ENCODE measurements around the gene DPH5.
A peak's percentile ranks its signal among the peaks of the same experiment; 100 is the strongest.
"Not testable (repeated sequence)": the region's sequence is repeated elsewhere in the genome, so short reads cannot be mapped to it uniquely, and the experiment has no call there.

The DPH5 gene

DNA sequence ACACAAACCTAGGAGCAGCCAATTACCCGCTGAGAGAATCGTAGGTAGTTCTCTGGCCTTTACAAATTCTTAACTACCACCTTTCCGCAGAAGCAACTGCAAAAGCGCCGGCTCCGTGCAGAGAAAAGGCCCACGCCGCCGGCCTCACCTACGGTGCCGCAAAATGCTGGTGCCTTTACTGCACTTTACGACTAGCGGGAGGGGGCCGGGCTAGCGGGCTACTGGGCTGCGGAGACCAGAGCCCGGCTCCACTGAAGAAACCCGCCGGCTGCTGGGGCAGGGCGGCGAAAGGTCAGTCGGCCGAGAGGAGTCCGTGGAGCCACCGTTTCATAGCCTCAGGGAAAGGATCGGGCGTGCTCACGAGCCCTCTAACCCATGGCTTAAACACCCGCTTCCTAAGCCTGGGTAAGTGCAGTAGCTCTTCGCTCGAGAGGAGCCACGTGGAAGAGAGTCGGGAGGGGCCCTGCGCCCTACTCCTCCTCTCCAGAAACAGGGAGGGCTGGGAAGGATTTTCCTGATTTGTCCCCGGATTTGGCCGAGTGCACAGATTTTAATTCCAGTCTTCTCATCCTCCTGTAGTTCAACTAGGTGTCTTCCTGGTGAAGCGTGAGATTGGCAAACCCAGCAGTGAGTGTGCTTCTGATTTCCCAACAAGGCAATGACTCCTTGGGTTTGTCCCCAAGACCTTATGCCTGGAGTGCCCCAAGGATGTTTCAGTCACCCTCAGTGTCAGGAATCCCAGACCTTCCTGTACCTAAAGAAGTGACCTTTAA is at the start of gene DPH5:
TSS of gene DPH5 (minus strand) at position 128 of the 773 bp plus-strand sequence. CDS start 341 bp downstream, outside the sequence.
- DNase-seq = peak; percentile 92 to 93 (median 92)

DNA sequence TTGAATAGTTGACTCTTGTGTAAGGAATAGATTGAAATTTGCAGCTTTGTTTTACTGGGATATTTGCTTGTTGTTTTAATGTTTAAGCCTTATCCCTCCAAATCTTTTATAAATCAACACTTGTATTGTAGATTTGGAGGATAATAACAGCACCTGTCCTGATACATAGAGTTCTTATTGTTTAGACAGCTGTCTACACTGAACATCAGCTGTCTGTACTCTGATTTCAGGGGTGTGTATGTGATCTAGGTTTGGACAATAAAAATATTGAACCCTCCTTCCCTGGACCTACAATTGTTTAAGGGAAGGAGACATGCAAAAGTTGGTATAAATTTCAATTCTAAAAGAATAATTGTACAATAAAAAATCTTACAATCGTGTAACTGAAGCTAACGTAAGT is 48.3 kb upstream of the DPH5 start:
- DNase-seq = peak in 1 of 3 experiments; percentile 58

GRCh38 chr1:101071470-101071891 is 45.9 kb upstream of the DPH5 start:
- DNase-seq = peak in 1 of 3 experiments; percentile 19

DNA sequence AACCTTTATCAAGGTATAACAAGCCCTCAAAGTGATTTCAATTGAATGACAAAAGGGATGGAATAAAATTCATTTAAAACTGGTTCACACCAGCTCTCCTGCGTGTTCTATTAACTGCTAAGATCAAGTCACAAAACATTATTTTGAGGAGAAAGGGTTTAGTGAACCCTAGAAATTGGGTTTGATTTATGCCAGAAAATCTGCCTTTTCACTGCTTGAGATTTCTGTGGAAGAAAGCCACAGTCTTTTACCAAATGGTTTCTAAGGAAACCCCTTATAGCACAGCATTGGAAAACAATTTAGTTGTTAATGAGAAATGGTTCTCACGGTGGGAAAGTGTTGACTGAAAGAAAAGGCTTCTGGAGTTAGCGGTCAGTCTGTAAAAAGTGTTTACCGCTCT is 43.6 kb upstream of the DPH5 start:
- DNase-seq = peak in 1 of 3 experiments; percentile 10

GRCh38 chr1:101066937-101067335 is 41.4 kb upstream of the DPH5 start:
- not testable (repeated sequence) for DNase-seq

- DNase-seq = no peak
Observed at GRCh38 chr1:101066260-101066936, 40.8 kb upstream of the DPH5 start.

DNA sequence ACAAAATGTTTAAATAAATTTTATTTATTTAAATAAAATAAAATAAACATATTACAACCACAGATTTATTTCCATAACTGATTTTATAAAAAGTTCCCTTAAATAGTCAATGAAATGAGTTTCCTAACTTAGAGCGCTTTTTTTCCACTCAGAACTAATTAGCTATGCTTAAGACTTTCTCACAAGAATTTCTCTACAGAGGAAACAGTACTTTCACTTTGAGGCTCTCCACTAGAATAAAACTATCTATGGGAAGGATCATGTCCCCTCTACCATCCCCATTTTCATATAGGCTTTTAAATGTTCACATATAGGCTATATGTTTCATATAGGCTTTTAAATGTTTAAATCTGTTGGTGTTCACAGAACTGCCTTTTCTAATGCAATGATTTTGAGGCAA is 40.0 kb upstream of the DPH5 start:
- DNase-seq = no peak

DNA sequence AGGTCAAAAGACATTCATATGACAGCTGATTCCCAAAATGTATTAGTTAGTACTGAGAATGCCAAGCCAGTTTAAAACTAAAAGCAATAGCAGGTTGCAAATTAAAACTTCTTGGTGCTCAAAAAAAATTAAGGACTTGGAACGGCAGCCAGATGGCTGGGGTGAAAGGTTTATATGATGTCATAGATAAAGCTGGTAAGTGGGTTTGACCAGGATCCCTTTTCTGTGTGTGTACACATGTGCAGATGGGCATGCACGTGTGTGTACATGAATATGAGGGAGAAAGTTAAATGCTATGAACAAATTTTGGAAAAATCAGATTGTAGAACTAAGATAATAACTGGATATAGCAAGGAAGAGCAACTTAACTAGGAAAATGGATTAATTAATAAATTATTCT is 39.1 kb upstream of the DPH5 start:
- DNase-seq = no peak

- no peak for DNase-seq
Observed at GRCh38 chr1:101060992-101061391, 35.4 kb upstream of the DPH5 start.

GRCh38 chr1:101059945-101060542 is 34.5 kb upstream of the DPH5 start:
- no peak for DNase-seq

- no peak for DNase-seq
Observed at GRCh38 chr1:101055623-101056022, 30.0 kb upstream of the DPH5 start.

GRCh38 chr1:101051688-101052638 is 26.4 kb upstream of the DPH5 start:
- DNase-seq = peak in 2 of 3 experiments; percentile 8 to 56

- peak in 1 of 3 experiments; percentile 29 for DNase-seq
Observed at GRCh38 chr1:101050869-101051268, 25.3 kb upstream of the DPH5 start.

DNA sequence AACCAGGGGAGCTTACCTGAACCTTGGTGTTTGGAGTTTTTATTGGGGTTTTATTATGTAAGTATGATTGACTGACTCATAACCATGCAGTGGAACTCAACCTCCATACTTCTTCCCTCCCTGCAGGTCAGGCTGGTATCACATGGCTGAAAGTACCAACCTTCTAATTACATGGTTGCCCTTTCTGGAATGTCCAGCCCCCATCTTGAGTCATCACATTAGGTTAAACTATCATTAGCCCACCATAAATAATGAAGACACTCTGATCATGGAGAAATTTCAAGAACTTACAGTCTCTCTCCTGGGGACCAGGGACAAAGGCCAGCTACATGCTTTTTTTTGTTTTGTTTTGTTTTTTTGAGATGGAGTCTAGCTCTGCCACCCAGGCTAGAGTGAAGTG is 19.2 kb upstream of the DPH5 start:
- DNase-seq = no peak

DNA sequence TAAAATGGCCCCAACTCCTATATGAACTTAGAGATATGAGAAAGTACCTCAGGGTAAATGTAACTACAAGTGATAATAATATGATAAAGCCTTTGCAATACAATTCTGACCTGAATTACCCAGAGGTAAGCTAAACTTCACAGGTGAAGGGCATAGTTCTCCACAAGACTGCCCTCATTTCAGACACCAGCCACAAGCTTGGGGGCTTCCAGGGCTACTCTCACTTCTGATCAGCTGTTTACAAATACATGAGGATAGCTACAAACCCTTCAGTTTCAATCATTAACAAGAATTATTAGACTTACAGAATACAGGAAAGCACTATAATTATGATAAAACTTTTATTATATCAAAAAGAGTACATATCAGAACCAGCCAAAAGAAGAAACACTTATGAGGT is 18.7 kb upstream of the DPH5 start:
- DNase-seq = no peak

DNA sequence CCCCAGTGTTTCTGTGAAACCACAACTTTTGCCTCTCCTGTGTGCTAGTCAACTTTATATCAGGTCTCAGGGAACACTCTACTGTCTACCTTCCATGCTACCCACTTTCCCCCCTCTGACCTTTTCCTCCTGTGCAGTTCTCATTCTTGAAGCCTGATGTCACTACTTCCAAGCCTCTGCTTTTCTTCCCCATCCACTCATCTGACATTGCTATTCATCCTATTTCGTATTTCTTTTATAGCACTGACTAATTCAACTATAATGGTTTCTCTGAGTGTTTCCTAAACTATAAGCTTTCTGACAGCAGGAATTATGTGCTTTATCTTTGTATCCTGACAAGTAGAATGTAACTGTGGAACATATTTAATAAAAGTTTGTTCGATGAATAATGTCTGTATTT is 18.2 kb upstream of the DPH5 start:
- DNase-seq = no peak

- DNase-seq = no peak
Observed at GRCh38 chr1:101041300-101041699, 15.7 kb upstream of the DPH5 start.

GRCh38 chr1:101040666-101041065 is 15.1 kb upstream of the DPH5 start:
- DNase-seq = no peak

- DNase-seq = no peak
Observed at GRCh38 chr1:101039245-101039644, 13.7 kb upstream of the DPH5 start.

DNA sequence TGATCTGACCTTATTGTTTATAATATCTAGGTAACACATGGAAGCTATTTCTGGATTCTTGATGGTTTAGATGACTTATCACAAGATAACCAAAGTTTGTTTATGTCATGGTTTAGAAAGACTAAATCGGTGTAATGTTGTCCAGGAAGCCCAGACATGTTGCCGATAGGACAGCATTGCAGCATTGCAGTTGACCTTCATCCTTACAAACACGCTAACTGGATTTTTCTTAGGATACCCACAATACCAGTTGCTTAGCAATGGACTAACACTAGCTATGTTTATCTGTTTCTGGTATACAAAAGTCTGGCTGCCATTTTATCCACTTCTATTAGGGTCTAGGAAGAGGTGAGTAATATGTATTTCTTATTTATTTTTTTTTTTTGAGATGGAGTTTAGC is 11.7 kb upstream of the DPH5 start:
- DNase-seq = no peak

DNA sequence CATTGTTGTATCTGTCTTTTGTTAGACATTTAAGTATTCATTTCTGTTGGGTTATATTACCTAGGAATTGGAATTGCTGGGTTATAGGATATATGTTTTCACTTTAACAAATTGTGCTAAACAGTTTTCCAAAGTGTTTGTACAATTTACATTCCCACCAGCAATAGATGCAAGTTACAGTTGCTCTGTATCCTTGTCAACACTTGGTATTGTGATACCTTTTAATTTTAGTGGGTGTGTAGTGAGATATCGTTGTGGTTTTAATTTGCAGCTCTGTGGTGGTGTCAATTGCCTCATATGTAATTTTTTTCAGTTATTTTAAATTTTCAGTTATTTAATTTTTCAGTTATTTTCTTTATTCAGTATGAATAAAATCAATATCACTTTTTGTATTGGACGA is 7.4 kb upstream of the DPH5 start:
- no peak for DNase-seq

DNA sequence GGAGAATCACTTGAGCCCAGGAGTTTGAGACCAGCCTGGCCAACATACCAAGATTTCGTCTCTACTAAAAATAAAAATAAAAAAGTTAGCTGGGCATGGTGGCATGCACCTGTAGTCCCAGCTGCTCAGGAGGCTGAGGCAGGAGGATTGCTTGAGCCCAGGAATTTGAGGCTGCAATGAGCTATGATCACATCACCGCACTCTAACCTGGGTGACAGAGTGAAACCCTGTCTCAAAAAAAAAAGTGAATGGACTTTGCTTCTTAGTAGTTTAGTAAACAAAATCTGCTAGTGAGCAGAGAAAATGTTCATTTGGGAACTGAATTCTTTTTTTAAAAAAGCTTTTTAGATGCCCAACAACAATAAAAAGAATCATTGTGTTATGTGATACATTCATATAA is 6.5 kb upstream of the DPH5 start:
- DNase-seq = not testable (repeated sequence)

DNA sequence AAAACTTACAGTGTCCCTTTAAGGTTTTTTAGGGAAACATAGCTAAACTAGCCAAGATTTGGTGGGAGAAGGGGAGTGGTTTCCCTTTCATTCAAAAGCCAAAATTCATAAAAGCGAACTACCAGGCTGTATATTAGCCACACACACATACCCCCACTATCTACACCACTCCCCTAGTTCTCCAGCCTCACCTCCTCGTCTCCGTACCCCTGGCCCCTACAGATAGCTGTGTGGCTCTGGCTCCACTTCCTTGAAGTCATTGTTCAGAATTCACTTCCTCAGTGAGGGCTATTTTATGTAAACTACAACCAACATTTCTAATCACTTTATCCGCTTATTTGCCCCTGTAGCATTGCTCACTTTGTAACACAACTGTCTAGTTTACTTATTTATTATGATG is 5.3 kb upstream of the DPH5 start:
- no peak for DNase-seq
